Endothelial cell of umbilical vein (primary cell): ENCODE results near the gene GPN3. TPM values are rescaled to one million over a fixed set of nuclear protein-coding genes. Genes with fewer than 3 reads are reported as not detected.

Experiments
- BruUV-seq: library from RNA; stranded (reverse); fragments of 400-500 nt; replicated peaks from 2 replicates; lab custom pipeline; 2021; lab: Mats Ljungman, UMichigan
- CTCF ChIA-PET: fragments of 300-600, 350-600 bp; sonication (Branson Sonifier 250); formaldehyde crosslinking; loops from one replicate; lab custom pipeline; 2021; ENCODE audit warnings: antibody characterized with exemption, inconsistent platforms; lab: Charles Lee
- POLR2A ChIA-PET: fragments of 300-600, 350-600 bp; sonication (Branson Sonifier 250); formaldehyde crosslinking; loops from one replicate; lab custom pipeline; 2021; ENCODE audit warnings: antibody characterized with exemption, inconsistent platforms; lab: Charles Lee
- DNase-seq: peaks from one replicate; pipeline ENCODE4 v3.0.0-alpha.2; 2011; ENCODE audit warnings: low read depth, low spot score
- FAIRE-seq: peaks from 2 replicates; lab custom pipeline; 2011; peaks lifted over from hg19 to GRCh38; lab: Jason Lieb, UNC
- H2AFZ ChIP-seq: 2 replicates; pipeline ENCODE4 v1.6.0; 2012; ENCODE audit warnings: low read depth, low read length, control low read depth, inconsistent platforms
- H3K27ac ChIP-seq: 2 replicates; pipeline ENCODE4 v1.5.1; 2011; ENCODE audit warnings: low read depth, mild to moderate bottlenecking, control low read depth, low read length, moderate library complexity; ENCODE audit not compliant: insufficient read depth
- H3K27me3 ChIP-seq, 2 experiments: 2 replicates each; pipeline versions ENCODE4 v1.6.0 to v1.6.1; 2011; ENCODE audit warnings: low read length in 2 of 2, mixed read lengths in 1 of 2; ENCODE audit not compliant: control insufficient read depth in 2 of 2, insufficient read depth in 2 of 2
- H3K36me3 ChIP-seq, 2 experiments: 2 replicates in 1 of 2; 3 replicates in 1 of 2; pipeline ENCODE4 v1.5.1; 2011; ENCODE audit warnings: low read length in 2 of 2, mild to moderate bottlenecking in 1 of 2, moderate library complexity in 1 of 2; ENCODE audit not compliant: control insufficient read depth in 2 of 2, insufficient read depth in 2 of 2; ENCODE audit errors: extremely low read depth in 1 of 2
- H3K4me1 ChIP-seq: 3 replicates; pipeline ENCODE4 v1.5.1; 2011; ENCODE audit warnings: mild to moderate bottlenecking, low read length; ENCODE audit not compliant: control insufficient read depth, insufficient read depth; ENCODE audit errors: extremely low read depth
- H3K4me2 ChIP-seq: 2 replicates; pipeline ENCODE4 v1.6.1; 2011; ENCODE audit warnings: low read length, control low read depth, mixed read lengths; ENCODE audit not compliant: insufficient read depth
- H3K4me3 ChIP-seq, 3 experiments: fragments of 200-600 bp in 1 of 3; sonication (generic), shearing (Covaris generic) in 1 of 3; replicated peaks in 1 of 3; 2 replicates each; pipeline ENCODE4 v1.5.1; 2011 to 2016; ENCODE audit warnings: control low read depth in 3 of 3, low read length in 3 of 3, mild to moderate bottlenecking in 2 of 3, inconsistent platforms in 1 of 3, low read depth in 1 of 3, moderate library complexity in 1 of 3; ENCODE audit not compliant: insufficient read depth in 1 of 3
- H3K79me2 ChIP-seq: 2 replicates; pipeline ENCODE4 v1.6.0; 2012; ENCODE audit warnings: low read length, inconsistent platforms; ENCODE audit not compliant: control insufficient read depth, insufficient read depth
- H3K9ac ChIP-seq: replicated peaks from 2 replicates; pipeline ENCODE3; 2011; ENCODE audit warnings: low read length, control low read depth; ENCODE audit not compliant: insufficient read depth; ENCODE audit errors: extremely low read depth
- H3K9me1 ChIP-seq: replicated peaks from 3 replicates; pipeline ENCODE4 v1.6.0; 2011; ENCODE audit warnings: mild to moderate bottlenecking, low read length; ENCODE audit not compliant: control insufficient read depth, insufficient read depth; ENCODE audit errors: extremely low read depth
- H3K9me3 ChIP-seq: replicated peaks from 2 replicates; pipeline ENCODE4 v1.5.1; 2012; ENCODE audit warnings: low read length, inconsistent platforms; ENCODE audit not compliant: control insufficient read depth, insufficient read depth
- H4K20me1 ChIP-seq: replicated peaks from 2 replicates; pipeline ENCODE3; 2011; ENCODE audit warnings: mild to moderate bottlenecking, low read length; ENCODE audit not compliant: control insufficient read depth, insufficient read depth; ENCODE audit errors: extremely low read depth
- CTCF ChIP-seq, 2 donors: IDR thresholded peaks; 1 replicate in 1 of 2; 2 replicates in 1 of 2; pipeline ENCODE4 v1.5.1; 2011; ENCODE audit warnings: low read length in 2 of 2, mild to moderate bottlenecking in 2 of 2, moderate library complexity in 2 of 2, control low read depth in 1 of 2, inconsistent platforms in 1 of 2, low read depth in 1 of 2; ENCODE audit not compliant: insufficient read depth in 1 of 2; ENCODE audit errors: extremely low read depth in 1 of 2
- EZH2 ChIP-seq: IDR thresholded peaks from 2 replicates; pipeline ENCODE4 v1.6.1; 2012; ENCODE audit warnings: borderline replicate concordance, low read depth, mild to moderate bottlenecking, moderate library complexity, low read length, inconsistent platforms; ENCODE audit not compliant: severe bottlenecking
- FOS ChIP-seq: IDR thresholded peaks from 2 replicates; pipeline ENCODE4 v1.6.1; 2011; ENCODE audit warnings: mild to moderate bottlenecking, low read length, moderate library complexity, borderline replicate concordance; ENCODE audit not compliant: insufficient read depth
- GATA2 ChIP-seq: IDR thresholded peaks from 2 replicates; pipeline ENCODE4 v1.7.0; 2011; ENCODE audit warnings: low read depth, mild to moderate bottlenecking, moderate library complexity, mixed read lengths, low read length; ENCODE audit not compliant: insufficient read length, insufficient read depth
- JUN ChIP-seq: IDR thresholded peaks from 2 replicates; pipeline ENCODE4 v1.6.1; 2011; ENCODE audit warnings: borderline replicate concordance, low read depth; ENCODE audit not compliant: insufficient read length, insufficient read depth
- MAX ChIP-seq: IDR thresholded peaks from 2 replicates; pipeline ENCODE4 v1.6.1; 2011; ENCODE audit not compliant: insufficient read depth, insufficient read length
- MYC ChIP-seq: IDR thresholded peaks from one replicate; pipeline ENCODE4 v1.6.1; 2011; ENCODE audit warnings: mild to moderate bottlenecking, low read depth, low read length
- POLR2A ChIP-seq: IDR thresholded peaks from 2 replicates; pipeline ENCODE4 v1.6.1; 2012; ENCODE audit warnings: low read depth, mild to moderate bottlenecking, control low read depth, low read length
- POLR2AphosphoS5 ChIP-seq: IDR thresholded peaks from 2 replicates; pipeline ENCODE4 v1.6.1; 2012; ENCODE audit warnings: low read depth, mild to moderate bottlenecking, control low read depth, low read length, moderate library complexity; ENCODE audit not compliant: insufficient read depth
- dilution Hi-C: fragments of 300-500 bp; cut with MboI; formaldehyde crosslinking; loops from one replicate; pipeline ENCODE4 v1.15.0; 2019; ENCODE audit warnings: low sequenced_read_pairs; ENCODE audit not compliant: extremely low pct_ligation_motif_present
- intact Hi-C: fragments of 100-400 bp; cut with micrococcal nuclease; formaldehyde crosslinking; loops from one replicate; pipeline ENCODE4 v1.10.0; 2022
- polyA plus RNA-seq, 4 experiments: library from polyadenylated mRNA; depleted of rRNA in 3 of 4; stranded (reverse) in 3 of 4; unstranded in 1 of 4; fragments of >200 nt; gene quantifications; 2 replicates each; pipeline versions ENCODE4 v1.2.1 to v1.2.3, GENCODE V29; 2011 to 2012; ENCODE audit warnings: missing spikeins in 1 of 4
- total RNA-seq: library from RNA; stranded (reverse); gene quantifications from 2 replicates; pipeline ENCODE4 v1.2.3, GENCODE V29; 2021

The GPN3 gene
- total and polyA plus RNA-seq, 2 donors (not counting 3 experiments of a cell fraction or from before 2014, with no cell fraction given): 26.6 to 29.6 TPM

GRCh38 chr12:110513842-110514241 lies 45.8 kb upstream of the GPN3 start:
- Histone ChIP-seq H3K27me3 (no peaks in the 10 kb centered on the region), H3K9me3 (no peaks in the 10 kb centered on the region), H3K4me1 (no peaks in the 10 kb centered on the region), H3K9ac (no peak overlapping the region), H3K79me2 (no peaks in the 10 kb centered on the region), H3K4me3 (no peak overlapping the region), H3K4me2 (no peak overlapping the region), H3K27ac (no peak overlapping the region), H2AFZ (no peak overlapping the region), H3K36me3 (no peaks in the 10 kb centered on the region), H4K20me1 (no peaks in the 10 kb centered on the region), H3K9me1 (no peaks in the 10 kb centered on the region)
- no peak for DNase-seq
- dilution Hi-C loops (no loop called here), intact Hi-C loops (loop anchor here (2.0 kb wide), 2 partner anchors 29 to 313 kb away; no protein-coding TSS in a partner anchor)
- no TSS peak for BruUV-seq
- FAIRE-seq: no peak
- TF ChIP-seq EZH2 (no peak), CTCF (IDR thresholded peaks at IDR 0.05; ENCODE audit: extremely low read depth in 1 of 2, insufficient read depth in 1 of 2, low read depth in 1 of 2, low read length in 2 of 2) (no peak), FOS (no peak), GATA2 (no peak), POLR2AphosphoS5 (no peak), JUN (no peak), POLR2A (no peak), MYC (no peak), MAX (no peak)
- ChIA-PET POLR2A (no interaction called here), CTCF (interaction anchor here (1.0 to 5.5 kb wide), 10 partner anchors 10 to 374 kb away, joined by 3 to 117 read pairs (median 4); partner anchors contain the start of genes ARPC3, FAM216A and GPN3)
